ENCODE results near the gene FCGR3A.

The FCGR3A gene

GRCh38 chr1:161499099-161500039 lies 50.2 kb downstream of the FCGR3A start:
- no peak for DNase-seq (ENCODE audit: low spot score)

DNA sequence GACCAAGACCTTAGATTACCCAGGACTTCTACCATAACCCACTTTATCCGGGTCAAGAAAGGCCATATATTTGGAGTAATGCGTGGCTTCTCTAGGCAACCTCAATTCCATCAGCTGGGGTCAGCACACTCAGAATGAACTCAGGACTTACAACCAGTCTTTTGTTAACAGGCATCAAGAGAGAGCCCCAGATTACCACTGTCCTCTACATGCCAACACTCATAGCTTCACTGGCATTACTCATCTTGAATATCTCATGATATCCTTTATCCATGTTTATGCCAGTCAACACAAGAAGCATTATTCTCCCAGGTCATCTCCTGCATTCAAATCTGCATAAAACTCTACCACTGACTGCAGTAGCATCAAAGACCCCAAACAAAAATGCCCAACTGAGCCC lies 51.0 kb downstream of the FCGR3A start:
- no peak for DNase-seq (ENCODE audit: low spot score)

GRCh38 chr1:161497961-161498360 lies 51.7 kb downstream of the FCGR3A start:
- no peak for DNase-seq (ENCODE audit: low spot score)

DNA sequence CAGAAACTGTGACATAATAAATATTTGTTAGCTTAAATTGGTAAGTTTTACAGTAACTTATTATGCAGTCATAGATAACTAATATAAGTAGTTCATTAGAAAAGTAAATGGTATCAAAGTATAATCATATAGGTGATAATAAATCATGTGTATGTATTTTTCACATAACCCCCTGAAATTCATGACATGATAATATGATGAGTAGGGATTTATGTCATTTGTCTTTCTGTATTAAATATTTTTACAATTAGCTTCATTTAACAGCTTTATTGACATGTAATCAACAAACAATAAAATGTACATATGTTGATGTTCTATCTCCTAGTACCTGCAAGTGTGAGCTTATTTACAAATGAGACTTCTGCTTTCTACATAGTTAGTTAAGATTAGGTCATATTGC lies 54.1 kb downstream of the FCGR3A start:
- DNase-seq (ENCODE audit: low spot score), result no peak

GRCh38 chr1:161494091-161494735 lies 55.4 kb downstream of the FCGR3A start:
- DNase-seq (ENCODE audit: low spot score), result no peak

DNA sequence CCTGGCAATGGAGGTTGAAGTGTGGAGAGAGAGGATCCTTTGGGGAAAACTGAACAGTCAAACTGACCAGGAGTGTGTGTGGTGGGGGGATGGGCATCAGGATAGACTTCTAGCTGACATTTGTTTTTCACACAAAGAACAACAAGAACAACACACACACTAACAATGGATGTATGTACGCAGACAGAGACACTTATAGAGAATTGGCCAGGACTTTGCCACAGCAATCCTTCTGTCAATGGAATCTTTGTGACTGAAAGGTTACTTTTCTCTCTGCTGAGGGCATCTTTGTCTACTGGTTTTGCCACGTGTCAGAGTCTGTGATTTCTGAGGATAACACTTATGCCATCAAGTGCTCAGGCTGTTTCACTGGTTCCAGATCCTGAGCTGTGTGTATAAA lies 56.8 kb downstream of the FCGR3A start:
- no peak for DNase-seq (ENCODE audit: low spot score)

All from NAMALWA (cell line).